ENCODE results near the gene EIF3B. TPM values are rescaled to one million over a fixed set of nuclear protein-coding genes. Genes with fewer than 3 reads are reported as not detected.

EIF3B gene
- total RNA-seq, 4 donors from 2014 or later, result 76.8 to 151 (median 102) TPM

- TF ChIP-seq CTCF (IDR thresholded peaks at IDR 0.05; ENCODE audit: low read depth), result no peak
Measured at GRCh38 chr7:2330493-2330892, 24.1 kb upstream of the EIF3B start.

- TF ChIP-seq CTCF (IDR thresholded peaks at IDR 0.05; ENCODE audit: low read depth), result no peak
Measured at GRCh38 chr7:2331707-2332106, 22.9 kb upstream of the EIF3B start.

GRCh38 chr7:2336626-2337299 lies 17.9 kb upstream of the EIF3B start:
- TF ChIP-seq CTCF (IDR thresholded peaks at IDR 0.05; ENCODE audit: low read depth), result no peak

GRCh38 chr7:2350055-2350454 lies 4.6 kb upstream of the EIF3B start:
- no peak for TF ChIP-seq CTCF (IDR thresholded peaks at IDR 0.05; ENCODE audit: low read depth)

- TF ChIP-seq CTCF (IDR thresholded peaks at IDR 0.05; ENCODE audit: low read depth), result no peak
Measured at GRCh38 chr7:2350861-2351260, 3.8 kb upstream of the EIF3B start.

- TF ChIP-seq CTCF (IDR thresholded peaks at IDR 0.05; ENCODE audit: low read depth), result no peak
Measured at GRCh38 chr7:2353113-2353935, 1.3 kb upstream of the EIF3B start.

- TF ChIP-seq CTCF (IDR thresholded peaks at IDR 0.05; ENCODE audit: low read depth), result no peak
Measured at GRCh38 chr7:2353936-2354185, 766 bp upstream of the EIF3B start.
